GM19023 (cell line): ENCODE measurements around the gene IRAK3.

Experiments used
- ATAC-seq: cut with Tn5 transposase; IDR thresholded peaks from one replicate; pipeline ENCODE4 v1.9.1; 2021; ENCODE audit warnings: mild to moderate bottlenecking, moderate library complexity; ENCODE audit not compliant: unreplicated experiment

Gene IRAK3, protein sequence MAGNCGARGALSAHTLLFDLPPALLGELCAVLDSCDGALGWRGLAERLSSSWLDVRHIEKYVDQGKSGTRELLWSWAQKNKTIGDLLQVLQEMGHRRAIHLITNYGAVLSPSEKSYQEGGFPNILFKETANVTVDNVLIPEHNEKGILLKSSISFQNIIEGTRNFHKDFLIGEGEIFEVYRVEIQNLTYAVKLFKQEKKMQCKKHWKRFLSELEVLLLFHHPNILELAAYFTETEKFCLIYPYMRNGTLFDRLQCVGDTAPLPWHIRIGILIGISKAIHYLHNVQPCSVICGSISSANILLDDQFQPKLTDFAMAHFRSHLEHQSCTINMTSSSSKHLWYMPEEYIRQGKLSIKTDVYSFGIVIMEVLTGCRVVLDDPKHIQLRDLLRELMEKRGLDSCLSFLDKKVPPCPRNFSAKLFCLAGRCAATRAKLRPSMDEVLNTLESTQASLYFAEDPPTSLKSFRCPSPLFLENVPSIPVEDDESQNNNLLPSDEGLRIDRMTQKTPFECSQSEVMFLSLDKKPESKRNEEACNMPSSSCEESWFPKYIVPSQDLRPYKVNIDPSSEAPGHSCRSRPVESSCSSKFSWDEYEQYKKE

DNA sequence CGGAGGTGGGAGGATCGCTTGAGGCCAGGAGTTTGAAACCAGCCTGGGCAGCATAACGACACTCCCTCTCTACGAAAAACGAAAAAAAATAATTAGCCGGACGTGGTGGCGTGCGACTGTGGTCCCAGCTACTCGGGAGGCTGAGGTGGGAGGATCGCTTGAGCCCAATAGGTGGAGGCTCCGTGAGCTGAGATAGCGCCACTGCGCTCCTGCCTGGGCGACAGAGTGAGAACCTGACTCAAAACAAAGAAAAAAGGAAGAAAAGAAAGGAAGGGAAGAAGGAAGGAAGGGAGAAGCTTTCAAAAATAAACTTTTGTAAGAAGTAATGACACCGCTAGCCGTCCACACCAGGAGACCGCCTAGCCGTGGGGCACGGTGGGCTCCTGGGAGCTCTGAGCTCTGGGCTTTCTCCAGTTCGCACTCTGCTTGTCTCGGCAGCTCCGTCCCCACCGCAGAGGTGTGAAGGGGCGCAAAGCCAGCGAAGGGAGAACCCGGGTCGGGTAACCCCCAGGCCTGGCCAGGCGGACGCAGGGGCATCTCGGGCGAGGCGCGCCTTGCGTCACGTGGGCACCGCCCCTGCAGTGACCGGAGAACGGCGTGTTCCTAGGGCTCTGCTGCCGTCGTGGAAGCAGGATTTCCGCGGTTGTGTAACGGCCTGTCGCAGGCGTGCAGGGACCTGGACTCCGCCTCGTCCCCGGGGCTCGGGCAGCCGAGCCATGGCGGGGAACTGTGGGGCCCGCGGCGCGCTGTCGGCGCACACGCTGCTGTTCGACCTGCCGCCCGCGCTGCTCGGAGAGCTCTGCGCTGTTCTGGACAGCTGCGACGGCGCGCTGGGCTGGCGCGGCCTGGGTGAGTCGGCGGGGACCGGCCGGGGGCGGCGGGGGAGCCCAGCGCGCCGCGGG, at the start of gene IRAK3:
IRAK3 (plus strand) TSS at position 631 of the 902 bp plus-strand sequence; CDS start at position 717, 86 bp downstream.
- ATAC-seq: peak; percentile 67

- ATAC-seq: no peak
Measured at GRCh38 chr12:66139328-66139727, 49.7 kb upstream of the IRAK3 start.

DNA sequence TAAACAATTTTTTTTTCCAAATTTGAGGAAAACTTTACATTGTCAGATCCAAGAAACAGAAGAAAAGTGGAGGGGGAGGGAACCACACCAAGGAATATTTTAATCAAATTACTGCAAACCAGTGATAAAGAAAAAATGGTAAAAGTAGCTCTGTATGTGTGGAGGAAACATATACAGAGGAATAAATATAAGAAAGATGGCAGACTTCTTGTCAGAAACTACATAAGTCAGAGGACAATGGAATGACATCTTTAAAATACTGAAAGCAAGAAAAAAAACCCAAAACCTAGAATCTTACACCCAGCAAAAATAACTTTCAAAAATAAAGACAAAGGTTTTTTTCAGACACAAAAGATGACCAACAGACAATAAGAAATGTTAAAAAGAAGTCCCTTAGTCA, 48.3 kb upstream of the IRAK3 start:
- ATAC-seq: no peak

- no peak for ATAC-seq
Measured at GRCh38 chr12:66141299-66141698, 47.7 kb upstream of the IRAK3 start.

DNA sequence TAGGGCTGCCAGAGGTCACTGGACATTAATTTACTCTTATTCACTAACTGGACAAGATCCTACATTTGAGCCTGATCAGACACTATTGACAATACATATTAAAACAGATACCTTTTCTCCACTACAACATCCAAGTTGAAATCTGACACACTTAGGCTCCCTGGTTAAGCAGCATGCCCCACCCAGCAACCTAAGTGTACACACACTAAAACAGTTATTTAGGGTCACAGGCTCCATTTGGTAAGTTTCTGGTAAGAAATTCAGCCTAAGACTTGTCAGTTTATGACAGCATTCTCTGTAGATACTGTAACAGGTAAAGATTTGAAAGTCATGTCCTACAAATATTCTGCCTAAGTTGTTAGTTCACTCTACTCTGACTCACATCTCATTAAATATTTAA, 46.2 kb upstream of the IRAK3 start:
- no peak for ATAC-seq

GRCh38 chr12:66143868-66144267, 45.1 kb upstream of the IRAK3 start:
- ATAC-seq: no peak

- no peak for ATAC-seq
Measured at GRCh38 chr12:66144791-66145754, 43.9 kb upstream of the IRAK3 start.

DNA sequence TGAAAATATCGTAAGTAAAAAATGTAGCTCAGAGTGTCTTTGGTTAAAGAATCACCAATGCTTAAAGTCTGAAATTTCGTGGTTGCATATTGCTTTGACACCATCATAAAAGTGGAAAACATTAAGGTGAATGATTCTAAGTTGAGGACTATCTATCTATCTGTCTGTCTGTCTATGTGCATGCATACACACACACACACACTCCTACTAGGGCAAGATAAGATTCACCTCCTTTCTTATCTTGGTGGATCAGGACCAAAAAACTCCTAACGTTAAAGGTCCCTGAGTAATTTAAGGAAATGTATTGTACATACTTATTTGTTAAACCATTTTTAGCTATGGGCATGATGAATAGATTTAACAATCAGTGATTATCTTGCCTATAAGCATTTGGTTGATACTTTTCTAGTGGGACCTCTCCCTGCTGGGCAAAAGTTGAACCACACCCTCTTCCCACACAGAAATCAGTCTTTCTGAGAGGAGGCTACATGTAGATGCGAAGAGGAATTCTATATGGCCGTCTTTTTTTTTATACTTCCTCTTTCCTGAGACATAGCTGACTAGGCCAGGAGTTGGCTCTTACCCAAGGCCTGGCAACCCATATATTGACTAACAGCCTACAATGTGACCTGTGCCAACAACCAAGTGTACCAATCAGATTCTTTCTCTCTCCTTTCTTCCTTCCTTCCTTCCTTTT, 39.2 kb upstream of the IRAK3 start:
- no peak for ATAC-seq

DNA sequence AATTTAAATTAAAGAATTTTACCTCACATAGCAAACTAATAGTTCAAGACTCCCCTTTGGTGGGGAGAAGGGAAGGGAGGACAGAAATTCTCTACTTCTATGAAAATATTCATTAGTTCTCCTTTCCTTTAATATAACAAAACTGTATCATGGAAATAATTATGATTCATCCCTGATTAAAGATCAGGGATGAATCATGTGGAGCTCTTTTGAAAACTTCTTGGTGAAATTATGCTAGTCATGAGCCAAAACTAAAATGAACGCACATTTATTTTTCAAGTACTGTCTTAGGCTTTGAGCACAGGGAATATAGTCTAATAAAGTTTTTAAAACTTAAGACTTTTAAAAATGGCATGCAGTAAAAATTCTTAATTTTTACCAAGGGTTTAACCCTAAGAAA, 36.3 kb upstream of the IRAK3 start:
- no peak for ATAC-seq

DNA sequence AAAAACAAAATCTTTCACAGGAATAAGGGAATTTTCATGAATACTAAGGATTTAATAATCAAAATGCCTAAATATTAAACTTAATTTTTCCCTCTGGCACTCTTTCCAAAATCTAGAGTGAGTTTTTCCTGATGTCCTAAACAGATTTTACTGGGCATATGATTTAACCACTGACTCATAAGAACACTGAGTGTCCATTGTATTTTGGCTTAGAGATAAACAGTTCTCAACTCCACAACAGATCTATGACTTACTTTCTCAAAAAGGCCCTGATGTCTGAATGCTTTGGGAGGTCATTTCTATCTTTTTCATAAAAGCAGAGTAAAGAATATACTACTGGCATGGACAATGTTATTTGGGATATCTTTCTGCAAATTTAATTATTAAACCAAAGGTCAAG, 34.2 kb upstream of the IRAK3 start:
- ATAC-seq: no peak

- ATAC-seq: no peak
Measured at GRCh38 chr12:66156654-66157053, 32.4 kb upstream of the IRAK3 start.

DNA sequence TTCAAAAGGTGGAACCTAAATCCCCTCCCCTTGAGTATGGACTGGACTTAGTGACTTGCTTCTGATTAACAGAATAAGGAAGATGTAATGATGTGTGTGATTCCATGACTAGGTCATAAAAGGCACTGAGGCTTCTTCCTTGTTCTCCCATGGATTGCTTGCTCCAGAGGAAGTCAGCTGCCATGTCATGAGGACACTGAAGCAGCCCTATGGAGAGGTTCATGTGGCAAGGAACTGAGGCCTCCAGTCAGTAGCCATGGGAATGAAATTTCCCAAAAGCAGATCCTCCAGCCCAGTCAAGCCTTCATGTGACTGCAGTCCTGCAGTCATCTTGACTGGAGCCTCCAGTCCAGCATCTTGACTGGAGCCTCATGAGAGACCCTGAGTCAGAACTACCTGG, 29.9 kb upstream of the IRAK3 start:
- ATAC-seq: no peak

DNA sequence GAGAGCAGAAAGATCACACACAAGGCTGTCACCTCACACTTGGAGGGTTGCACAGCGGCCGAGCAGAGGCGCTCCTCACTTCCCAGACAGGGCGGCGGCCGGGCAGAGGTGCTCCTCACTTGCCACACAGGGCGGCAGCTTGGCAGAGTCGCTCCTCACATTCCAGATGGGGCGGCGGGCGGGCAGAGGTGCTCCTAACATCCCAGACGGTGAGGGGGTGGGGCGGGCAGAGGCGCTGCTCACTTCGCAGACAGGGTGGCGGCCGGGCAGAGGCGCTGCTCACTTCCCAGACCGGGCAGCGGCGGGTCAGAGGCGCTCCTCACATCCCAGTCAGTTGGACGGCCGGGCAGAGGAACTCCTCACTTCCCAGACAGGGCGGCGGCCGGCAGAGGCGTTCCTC, 28.3 kb upstream of the IRAK3 start:
- no peak for ATAC-seq

DNA sequence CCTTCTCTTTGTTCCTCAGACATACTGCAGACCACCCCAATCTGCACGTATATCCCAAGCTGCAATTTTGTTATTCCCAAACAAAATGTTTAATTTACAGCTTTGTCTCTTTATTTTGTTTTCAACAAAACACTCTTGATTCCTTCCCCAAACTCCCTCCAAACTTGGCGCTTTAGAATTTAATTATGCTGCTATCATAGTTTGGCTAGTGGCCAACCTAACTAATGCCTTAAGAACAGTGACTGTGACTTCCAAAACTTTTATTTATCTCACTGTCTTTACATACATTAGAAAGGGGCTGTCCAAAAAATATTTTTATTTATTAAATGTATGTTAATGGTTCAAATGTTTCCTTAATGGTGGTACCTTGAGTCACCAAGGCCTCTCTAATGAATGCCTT, 26.3 kb upstream of the IRAK3 start:
- no peak for ATAC-seq

GRCh38 chr12:66163289-66163688, 25.7 kb upstream of the IRAK3 start:
- ATAC-seq: no peak

- ATAC-seq: no peak
Measured at GRCh38 chr12:66164349-66164821, 24.6 kb upstream of the IRAK3 start.

DNA sequence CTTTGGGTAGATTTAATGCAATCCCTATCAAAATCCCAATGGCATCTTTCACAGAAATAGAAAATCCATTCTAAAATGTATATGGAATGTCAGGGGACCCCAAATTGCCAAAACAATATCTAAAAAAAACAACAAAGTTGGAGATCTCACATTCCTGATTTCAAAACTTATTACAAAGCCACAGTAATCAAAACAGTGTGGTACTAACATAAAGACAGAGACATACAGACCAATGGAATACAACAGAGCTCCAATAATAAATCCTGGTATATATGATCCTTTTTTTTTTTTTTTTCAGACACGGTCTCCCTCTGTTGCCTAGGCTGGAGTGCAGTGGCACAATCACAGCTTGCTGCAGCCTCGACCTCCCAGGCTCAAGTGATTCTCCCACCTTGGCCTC, 23.9 kb upstream of the IRAK3 start:
- no peak for ATAC-seq

- ATAC-seq: no peak
Measured at GRCh38 chr12:66166561-66166960, 22.5 kb upstream of the IRAK3 start.

DNA sequence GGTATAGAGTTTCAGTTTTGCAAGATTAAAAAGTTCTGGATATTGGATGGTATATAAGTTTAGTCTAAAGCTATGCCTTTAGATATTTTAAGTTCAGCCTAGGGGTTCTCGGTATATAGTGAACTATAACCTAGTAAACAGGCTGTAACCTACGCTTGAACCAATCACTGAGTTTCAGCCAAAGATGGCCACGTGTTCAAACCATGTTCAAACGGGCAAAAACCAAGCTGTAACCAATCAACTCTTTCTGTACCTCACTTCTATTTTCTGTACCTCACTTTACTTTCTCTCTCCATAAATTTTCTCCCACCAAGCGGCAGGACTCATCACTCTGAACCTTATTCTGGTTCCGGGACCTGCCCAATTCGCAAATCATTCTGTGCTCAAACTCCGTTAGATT, 20.6 kb upstream of the IRAK3 start:
- ATAC-seq: no peak
